GM19025 (cell line): ENCODE results near the gene CAMKMT.
"Not testable (repeated sequence)": the region's sequence is repeated elsewhere in the genome, so short reads cannot be mapped to it uniquely, and the experiment has no call there.

Experiments
- ATAC-seq: cut with Tn5 transposase; IDR thresholded peaks from one replicate; pipeline ENCODE4 v1.9.1; 2021; ENCODE audit warnings: mild to moderate bottlenecking, low read depth, moderate library complexity; ENCODE audit not compliant: unreplicated experiment

The CAMKMT gene

GRCh38 chr2:44495035-44495434 lies 133.3 kb downstream of the CAMKMT start:
- no peak for ATAC-seq

- ATAC-seq: no peak
These were observed 133.8 kb downstream of the CAMKMT start for GRCh38 chr2:44495544-44495943.

- ATAC-seq: no peak
These were observed 134.4 kb downstream of the CAMKMT start for GRCh38 chr2:44496130-44496529.

GRCh38 chr2:44498551-44498950 lies 136.8 kb downstream of the CAMKMT start:
- no peak for ATAC-seq

- not testable (repeated sequence) for ATAC-seq
These were observed 143.9 kb downstream of the CAMKMT start for GRCh38 chr2:44505664-44506063.

GRCh38 chr2:44510246-44510645 lies 148.5 kb downstream of the CAMKMT start:
- no peak for ATAC-seq

- no peak for ATAC-seq
These were observed 153.7 kb downstream of the CAMKMT start for GRCh38 chr2:44515416-44515815.

- ATAC-seq: no peak
These were observed 157.3 kb downstream of the CAMKMT start for GRCh38 chr2:44519026-44519425.

- no peak for ATAC-seq
These were observed 161.1 kb downstream of the CAMKMT start for GRCh38 chr2:44522846-44523245.

- ATAC-seq: no peak
These were observed 162.7 kb downstream of the CAMKMT start for GRCh38 chr2:44524347-44524926.

- no peak for ATAC-seq
These were observed 164.6 kb downstream of the CAMKMT start for GRCh38 chr2:44526352-44526751.

- ATAC-seq: no peak
These were observed 166.8 kb downstream of the CAMKMT start for GRCh38 chr2:44528595-44528994.

GRCh38 chr2:44529448-44529847 lies 167.7 kb downstream of the CAMKMT start:
- ATAC-seq: no peak

- ATAC-seq: no peak
These were observed 169.5 kb downstream of the CAMKMT start for GRCh38 chr2:44531289-44531688.

GRCh38 chr2:44532031-44532430 lies 170.3 kb downstream of the CAMKMT start:
- ATAC-seq: no peak

GRCh38 chr2:44533508-44533907 lies 171.8 kb downstream of the CAMKMT start:
- ATAC-seq: no peak

GRCh38 chr2:44535376-44535775 lies 173.6 kb downstream of the CAMKMT start:
- no peak for ATAC-seq

- ATAC-seq: no peak
These were observed 175.5 kb downstream of the CAMKMT start for GRCh38 chr2:44537264-44537663.

- ATAC-seq: no peak
These were observed 180.8 kb downstream of the CAMKMT start for GRCh38 chr2:44542520-44542919.

GRCh38 chr2:44543773-44544725 lies 182.3 kb downstream of the CAMKMT start:
- no peak for ATAC-seq

GRCh38 chr2:44545005-44545404 lies 183.3 kb downstream of the CAMKMT start:
- no peak for ATAC-seq
